Embryonic facial prominence (tissue), 1 donor: Measurements from ENCODE around the gene DDX20.
"Not testable (repeated sequence)": the region's sequence is repeated elsewhere in the genome, so short reads cannot be mapped to it uniquely, and the experiment has no call there.

Source experiments
- DNase-seq: peaks from one replicate; pipeline ENCODE4 v3.0.0-alpha.2; 2016; ENCODE audit errors: extremely low spot score

DDX20 gene

DNA sequence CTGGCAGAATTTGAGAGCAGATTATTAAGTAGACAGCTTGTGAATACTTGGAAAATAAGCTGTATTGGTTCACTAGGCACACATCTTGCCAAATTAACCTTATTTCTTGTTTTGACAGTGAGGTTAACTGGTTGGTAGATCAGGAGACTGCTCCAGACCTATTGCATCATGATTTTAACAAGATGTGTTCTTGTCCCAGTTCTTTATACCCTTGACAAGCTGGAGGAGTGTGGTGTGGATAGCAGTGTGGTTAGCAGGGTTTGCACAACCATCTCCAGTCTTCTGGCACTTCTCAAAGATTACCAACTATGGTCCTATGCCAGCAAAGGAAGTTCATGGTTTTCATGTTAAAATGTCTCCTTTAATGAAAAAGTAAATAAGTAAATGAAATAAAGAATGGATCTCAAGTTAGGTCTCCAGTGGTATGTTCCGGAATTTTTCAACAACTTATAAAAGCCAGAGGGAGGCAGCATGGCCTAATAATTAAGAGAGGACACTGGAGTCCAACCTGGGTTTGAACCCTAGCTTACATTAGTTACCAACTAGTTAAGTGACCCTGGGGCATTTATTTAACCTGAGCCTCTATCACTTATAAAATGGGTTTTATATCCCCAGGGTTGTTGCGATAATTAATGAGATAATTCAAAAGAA is 34.1 kb downstream of the DDX20 start:
- no peak for DNase-seq

DNA sequence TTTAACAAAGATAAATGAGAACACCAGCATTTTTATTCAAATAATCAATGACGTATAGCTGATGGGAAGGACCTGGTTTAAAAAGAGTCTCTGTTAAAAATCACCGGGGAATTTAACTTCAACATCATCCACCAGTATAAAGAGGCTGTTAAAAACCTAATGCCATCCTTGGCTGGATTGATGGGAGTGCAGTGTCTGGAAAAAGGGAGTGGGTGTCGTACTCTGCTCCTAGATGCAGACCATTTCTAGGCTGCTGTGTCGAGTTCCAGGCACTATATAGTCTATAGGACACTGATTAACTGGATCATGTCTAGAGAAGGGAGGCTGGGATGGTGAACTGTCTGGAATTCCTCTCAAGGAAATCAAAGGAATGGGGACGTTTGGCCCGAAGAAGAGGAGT is 36.1 kb downstream of the DDX20 start:
- DNase-seq: no peak

DNA sequence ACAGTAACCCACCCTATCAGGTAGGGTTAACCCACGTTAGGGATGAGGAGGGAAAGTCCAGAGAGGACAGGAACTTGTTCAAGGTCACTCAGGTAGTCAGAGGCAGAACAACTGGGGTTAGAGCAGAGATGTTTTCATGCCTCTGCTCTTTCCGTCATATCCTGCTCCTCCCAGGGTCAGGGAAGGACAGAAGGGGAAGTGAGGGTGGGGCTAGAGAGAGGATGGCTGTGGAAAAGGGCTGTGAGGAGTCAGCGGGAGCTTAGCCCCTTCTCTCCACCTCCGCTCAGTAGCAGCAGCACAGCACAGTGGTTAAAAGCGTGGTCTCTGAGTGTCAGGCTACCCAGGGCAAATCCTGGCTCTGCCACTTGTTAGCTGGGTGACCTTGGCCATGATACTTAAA is 36.5 kb downstream of the DDX20 start:
- no peak for DNase-seq

DNA sequence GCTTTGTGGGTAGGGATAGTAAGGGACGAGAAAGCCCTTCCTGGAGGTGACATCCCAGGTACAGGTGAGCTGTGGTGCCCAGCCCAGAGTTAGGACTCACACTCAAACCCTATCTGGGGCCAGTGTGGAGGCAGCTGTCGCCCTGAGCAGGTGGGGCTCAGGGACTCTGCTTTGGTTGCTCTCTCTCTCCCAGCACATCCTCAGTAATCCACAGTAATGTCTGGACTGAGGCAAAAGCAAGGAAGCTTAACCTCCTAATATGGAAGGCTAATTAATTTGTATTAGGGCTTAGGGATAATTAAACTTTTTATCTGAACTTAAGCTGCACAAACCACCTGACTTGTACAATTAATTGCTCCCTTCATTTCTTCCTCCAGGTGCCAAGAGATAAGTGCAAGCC is 38.2 kb downstream of the DDX20 start:
- no peak for DNase-seq

DNA sequence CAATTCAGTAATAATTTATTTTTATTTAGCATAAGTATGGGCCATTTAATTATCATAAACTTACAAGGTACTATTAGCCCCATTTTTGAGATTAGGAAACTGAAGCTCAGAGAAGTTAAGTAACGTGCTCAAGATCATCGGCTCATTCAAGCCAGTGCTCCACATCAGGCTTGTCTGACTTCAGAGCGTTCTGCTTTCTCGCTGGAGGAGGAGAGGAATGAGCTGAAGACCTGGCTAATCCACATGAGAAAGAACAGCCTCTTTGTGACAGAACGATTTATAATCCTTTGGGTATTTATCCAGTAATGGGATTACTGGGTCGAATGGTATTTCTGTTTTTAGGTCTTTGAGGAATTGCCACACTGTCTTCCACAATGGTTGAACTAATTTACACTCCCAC is 39.7 kb downstream of the DDX20 start:
- no peak for DNase-seq

DNA sequence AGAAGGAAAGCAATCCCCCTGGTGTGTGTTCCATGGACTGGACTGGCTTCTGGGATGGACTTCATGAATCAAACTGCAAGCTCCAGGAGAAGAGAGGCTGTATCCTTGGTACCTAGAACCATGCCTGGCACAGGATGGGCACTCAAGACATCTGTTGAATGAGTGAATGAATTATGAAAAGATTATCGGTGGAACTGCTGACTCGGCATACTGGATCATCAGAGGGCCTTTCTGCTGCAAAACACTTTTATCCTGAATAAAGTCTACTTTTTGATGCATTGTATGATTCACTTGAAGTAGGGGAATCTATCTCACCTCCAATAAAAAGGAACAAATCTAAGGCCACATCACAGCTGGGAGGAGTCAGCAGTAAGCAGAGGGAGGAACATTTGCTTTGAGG is 42.9 kb downstream of the DDX20 start:
- DNase-seq: no peak

DNA sequence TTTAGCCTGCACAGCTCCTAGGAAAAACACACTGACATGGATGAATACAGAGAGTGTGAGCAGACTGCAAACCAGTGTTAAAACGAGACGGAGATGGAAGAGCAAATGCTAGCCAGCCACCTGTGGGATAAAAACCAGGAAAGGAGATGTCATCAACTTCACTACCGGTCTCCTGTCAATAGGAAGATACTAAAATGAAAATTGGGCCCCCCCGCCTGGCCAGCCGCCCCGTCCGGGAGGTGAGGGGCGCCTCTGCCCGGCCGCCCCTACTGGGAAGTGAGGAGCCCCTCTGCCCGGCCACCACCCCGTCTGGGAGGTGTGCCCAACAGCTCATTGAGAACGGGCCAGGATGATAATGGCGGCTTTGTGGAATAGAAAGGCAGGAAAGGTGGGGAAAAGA is 44.0 kb downstream of the DDX20 start:
- DNase-seq: not testable (repeated sequence)

DNA sequence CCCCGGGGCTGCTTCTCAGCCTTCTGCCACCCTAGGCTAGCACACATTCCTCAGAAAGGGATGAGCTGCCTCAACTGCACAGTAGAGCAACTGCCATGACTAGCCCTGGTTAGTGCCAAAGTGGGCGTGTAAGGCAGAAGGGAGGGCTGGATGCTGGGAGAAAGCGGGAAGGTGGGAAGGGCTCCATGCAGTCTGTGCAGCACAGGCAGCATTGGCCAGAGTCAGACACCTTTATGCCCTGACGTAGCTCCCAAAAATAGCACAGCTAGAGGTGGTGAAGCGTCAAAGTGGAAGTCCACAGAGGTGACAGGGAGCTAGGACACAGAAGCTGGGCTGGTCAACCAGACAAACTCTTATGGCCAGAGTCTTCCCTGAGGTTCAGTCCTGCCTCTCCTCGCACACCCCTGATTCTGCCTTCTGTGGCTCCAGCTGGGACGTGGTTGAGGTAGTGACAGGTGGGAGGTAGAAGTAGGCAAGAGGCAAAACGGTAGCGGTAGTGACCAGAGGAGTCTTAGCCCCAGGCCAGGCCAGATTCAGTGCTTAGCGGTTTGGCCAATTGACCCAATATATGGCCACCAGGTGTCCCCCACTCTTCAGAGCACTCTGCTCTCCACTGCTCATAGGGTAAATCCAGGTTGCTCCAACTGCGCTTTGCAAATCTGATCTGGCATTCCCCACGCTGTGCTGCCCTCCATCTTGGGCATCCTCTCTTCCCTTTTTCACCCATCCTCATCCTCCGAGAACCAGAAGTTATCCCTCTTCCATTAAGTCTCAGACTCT is 45.6 kb downstream of the DDX20 start:
- no peak for DNase-seq

DNA sequence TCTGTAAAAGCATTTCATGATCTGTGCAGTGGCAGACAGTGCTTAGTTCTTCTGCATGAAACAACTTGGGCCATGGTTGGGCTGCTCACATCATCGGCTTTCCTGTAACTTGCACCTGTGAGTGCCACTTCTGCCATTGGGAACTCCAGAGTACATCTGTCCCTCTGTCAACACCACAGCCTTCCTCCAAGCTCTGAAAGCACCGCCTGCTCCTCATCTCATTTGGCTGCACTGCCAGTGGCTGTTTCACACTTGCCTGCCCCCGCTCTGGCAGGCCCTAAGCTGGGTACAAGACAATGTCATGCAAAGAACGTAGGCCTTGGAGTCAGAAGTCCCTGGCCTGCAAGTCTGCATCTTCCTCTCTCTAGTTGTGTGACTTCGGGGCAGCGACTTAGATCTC is 46.4 kb downstream of the DDX20 start:
- DNase-seq: no peak

DNA sequence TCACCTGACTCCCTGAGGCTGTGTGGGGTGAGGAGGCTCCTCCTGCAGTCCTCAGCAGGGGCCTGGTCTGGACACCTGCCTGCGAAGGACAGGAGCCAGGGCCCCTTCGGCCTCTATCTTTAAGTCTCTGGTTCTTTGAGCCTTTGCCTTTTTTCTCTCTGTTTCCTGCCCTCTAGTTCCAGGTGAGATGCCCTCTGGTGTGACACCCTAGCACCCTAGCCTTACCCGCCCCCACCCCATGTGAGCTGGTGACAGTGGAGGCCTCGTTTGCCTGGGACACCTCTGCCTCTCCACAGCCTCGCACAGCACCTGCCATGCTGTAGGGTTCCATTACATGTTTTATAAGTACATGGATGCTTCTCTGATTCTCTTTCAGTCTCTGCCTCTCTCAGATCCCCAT is 47.3 kb downstream of the DDX20 start:
- DNase-seq: no peak

DNA sequence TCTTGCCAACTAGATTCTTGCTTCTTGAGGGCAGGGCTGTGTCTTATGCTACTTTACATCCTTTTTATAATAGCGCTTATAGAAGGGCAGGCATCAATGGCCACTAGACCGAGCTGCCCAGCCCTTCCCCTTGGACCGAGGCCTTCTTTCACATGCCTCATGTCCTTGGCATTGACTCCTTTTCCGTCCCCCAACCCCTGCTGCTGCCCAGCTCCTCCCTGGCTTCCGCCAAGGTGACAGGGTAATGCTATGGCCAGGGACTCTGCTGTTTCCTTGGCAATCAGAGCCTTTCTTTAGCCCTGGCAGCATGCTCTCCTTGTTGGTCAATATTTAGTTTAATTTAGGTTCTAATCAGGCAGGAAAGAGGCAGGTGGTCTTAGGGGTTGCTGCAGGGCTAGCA is 48.2 kb downstream of the DDX20 start:
- DNase-seq: no peak

DNA sequence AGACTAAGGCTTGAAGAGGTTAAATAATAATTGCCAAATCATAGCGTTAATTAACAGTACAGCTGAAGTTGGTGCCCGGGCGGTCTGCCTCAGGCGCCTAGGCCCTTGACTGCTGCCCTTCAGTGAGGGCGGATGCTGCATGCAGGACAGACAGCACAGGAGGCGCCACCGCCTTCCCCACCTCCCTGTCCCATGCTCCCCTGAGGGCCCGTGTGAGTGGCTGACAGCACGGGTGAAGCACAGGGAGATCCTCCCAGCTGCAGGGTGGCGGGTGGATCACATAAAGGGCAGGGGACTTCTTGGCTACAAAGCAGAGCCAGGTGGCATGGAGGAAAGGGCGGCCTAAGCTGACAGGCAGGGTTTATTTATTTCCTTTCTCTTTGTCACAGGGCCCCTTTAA is 49.1 kb downstream of the DDX20 start:
- DNase-seq: no peak

DNA sequence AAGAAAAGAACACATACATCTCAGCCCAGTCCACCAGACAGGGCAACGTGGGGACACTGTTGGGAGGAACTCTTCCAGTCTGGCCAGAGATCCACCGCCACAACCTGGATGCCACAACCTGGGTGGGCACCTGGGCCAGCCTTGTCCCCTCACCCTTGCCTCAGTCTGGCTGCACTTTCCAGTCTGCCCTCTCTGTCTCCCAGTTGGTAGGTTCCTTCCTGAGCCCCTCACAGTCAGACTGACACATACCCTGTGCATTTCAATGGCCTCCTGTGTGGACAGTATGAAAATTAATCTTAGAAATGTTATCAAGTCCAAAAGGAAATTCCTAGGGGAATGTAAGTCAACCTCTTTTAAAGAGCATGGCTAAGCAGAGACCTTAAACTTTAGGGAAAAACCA is 49.5 kb downstream of the DDX20 start:
- DNase-seq: no peak

DNA sequence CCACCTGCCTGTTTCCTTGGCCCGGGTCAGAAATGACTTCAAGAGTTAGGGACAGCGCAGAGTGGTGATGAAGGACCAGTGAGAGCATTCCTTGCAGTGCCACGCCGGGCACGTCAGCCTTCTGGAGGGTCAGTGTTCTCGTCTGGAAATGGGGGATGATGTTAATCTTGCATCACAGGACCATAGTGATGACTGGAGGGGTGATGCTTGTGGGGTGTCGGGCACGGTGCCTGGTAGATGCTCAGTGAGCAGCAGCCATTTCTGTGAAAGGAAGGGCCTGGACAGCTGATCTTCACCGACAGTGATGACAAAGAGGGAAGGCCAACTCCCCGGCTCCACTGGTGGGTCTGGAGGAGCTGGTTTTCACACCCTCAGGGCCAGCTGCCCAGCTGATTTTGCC is 56.2 kb downstream of the DDX20 start:
- no peak for DNase-seq

DNA sequence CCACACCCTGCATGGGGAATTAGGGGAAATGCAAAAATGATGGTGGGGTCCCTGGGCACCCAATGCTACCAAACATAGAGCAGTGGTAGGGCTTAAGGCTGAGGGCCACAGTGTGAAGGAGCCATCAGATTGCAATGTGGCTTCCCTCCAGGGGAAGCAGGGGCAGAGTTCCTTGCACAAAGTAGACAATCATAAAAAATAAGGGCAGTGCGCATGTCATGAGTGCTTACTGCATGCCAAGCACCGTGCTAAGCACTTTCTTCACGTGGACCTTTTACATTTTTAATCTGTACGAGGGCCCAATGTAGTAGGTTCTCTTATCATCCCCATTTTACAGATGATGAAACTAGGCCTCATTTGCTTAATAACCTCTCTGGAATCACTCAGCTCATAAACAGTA is 56.6 kb downstream of the DDX20 start:
- DNase-seq: no peak

DNA sequence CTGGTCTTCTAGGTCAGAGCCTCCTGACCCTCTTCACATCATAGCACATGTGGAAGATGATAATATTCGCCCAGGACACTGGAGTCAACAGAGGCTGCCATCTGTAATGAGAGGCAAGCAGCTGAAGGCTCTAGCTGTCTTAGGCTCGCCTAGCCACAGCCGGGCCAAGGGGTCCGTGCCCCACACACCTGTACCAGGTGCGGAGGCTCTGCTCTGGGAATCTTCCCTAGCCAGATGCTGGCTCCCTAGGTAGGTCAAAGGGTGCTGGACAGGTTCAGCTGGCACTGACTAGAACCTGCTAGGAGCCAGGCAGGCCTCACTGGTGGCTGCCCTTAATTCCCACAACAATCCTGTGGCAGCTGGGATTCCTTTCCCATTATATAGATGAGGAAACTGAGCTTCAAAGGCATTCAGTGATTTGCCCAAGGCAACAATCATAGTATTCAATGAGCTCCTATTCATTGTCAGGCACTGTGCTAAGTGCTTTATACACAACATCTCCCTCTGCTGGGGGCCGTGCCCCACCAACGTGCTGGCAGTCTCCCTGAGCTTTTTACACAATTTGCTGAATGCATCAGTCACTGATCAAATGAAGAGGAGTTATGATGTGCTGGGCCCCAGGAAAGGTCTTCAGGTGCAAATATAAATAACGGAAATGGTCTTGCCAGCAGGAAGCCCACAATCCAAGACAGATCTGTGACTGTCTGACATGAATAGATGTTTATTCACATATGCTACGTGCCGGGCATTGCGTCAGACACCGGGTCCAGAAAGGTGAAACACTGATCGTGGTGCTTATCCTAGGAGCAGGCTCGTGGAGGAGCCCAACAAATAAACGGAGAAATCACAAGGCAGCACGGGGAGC is 58.0 kb downstream of the DDX20 start:
- no peak for DNase-seq

DNA sequence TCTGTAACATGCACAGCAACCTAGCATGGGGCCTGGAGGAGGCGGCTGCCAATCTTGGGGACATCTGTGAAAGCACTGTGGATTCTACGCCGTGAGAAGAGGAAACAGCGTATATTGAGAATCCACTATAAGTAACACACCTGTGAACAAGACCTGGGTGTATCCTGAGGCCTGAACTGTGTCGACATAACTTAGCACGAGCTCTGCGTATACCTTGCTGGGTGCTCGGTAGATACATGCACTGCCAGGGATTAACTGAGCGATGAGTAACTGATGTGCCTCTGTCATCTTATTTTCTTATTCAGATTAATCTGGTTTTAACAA is 58.6 kb downstream of the DDX20 start:
- no peak for DNase-seq

DNA sequence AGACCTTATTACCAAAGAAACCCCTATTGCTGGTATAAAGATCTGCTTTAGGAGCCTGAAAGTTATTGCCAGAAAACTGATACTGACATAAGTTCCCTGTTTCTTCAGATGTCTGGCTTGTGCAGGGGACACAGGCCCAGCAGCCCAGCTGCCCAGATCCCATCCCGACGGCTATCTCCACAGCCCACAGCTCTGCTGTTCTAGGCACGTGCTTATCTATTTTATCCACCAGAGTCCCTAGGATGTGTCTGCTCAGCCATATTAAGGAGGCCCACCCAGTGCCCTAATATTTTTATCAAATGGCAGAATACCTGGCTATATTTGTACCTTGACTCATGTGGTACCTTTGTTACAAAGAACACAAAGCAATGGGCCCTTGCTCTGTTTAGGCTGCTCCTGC is 58.9 kb downstream of the DDX20 start:
- DNase-seq: no peak
